Endothelial cell of umbilical vein (primary cell): ENCODE results near the gene DAB2IP.

ENCODE experiments used
- CTCF ChIP-seq, 2 donors: IDR thresholded peaks; 1 replicate in 1 of 2; 2 replicates in 1 of 2; pipeline ENCODE4 v1.5.1; 2011; ENCODE audit warnings: low read length in 2 of 2, mild to moderate bottlenecking in 2 of 2, moderate library complexity in 2 of 2, control low read depth in 1 of 2, inconsistent platforms in 1 of 2, low read depth in 1 of 2; ENCODE audit not compliant: insufficient read depth in 1 of 2; ENCODE audit errors: extremely low read depth in 1 of 2
- EZH2 ChIP-seq: IDR thresholded peaks from 2 replicates; pipeline ENCODE4 v1.6.1; 2012; ENCODE audit warnings: borderline replicate concordance, low read depth, mild to moderate bottlenecking, moderate library complexity, low read length, inconsistent platforms; ENCODE audit not compliant: severe bottlenecking
- FOS ChIP-seq: IDR thresholded peaks from 2 replicates; pipeline ENCODE4 v1.6.1; 2011; ENCODE audit warnings: mild to moderate bottlenecking, low read length, moderate library complexity, borderline replicate concordance; ENCODE audit not compliant: insufficient read depth
- GATA2 ChIP-seq: IDR thresholded peaks from 2 replicates; pipeline ENCODE4 v1.7.0; 2011; ENCODE audit warnings: low read depth, mild to moderate bottlenecking, moderate library complexity, mixed read lengths, low read length; ENCODE audit not compliant: insufficient read length, insufficient read depth
- JUN ChIP-seq: IDR thresholded peaks from 2 replicates; pipeline ENCODE4 v1.6.1; 2011; ENCODE audit warnings: borderline replicate concordance, low read depth; ENCODE audit not compliant: insufficient read length, insufficient read depth
- MAX ChIP-seq: IDR thresholded peaks from 2 replicates; pipeline ENCODE4 v1.6.1; 2011; ENCODE audit not compliant: insufficient read depth, insufficient read length
- MYC ChIP-seq: IDR thresholded peaks from one replicate; pipeline ENCODE4 v1.6.1; 2011; ENCODE audit warnings: mild to moderate bottlenecking, low read depth, low read length
- POLR2A ChIP-seq: IDR thresholded peaks from 2 replicates; pipeline ENCODE4 v1.6.1; 2012; ENCODE audit warnings: low read depth, mild to moderate bottlenecking, control low read depth, low read length
- POLR2AphosphoS5 ChIP-seq: IDR thresholded peaks from 2 replicates; pipeline ENCODE4 v1.6.1; 2012; ENCODE audit warnings: low read depth, mild to moderate bottlenecking, control low read depth, low read length, moderate library complexity; ENCODE audit not compliant: insufficient read depth

- TF ChIP-seq POLR2A (no peak), POLR2AphosphoS5 (no peak), CTCF (IDR thresholded peaks at IDR 0.05; ENCODE audit: extremely low read depth in 1 of 2, insufficient read depth in 1 of 2, low read depth in 1 of 2, low read length in 2 of 2) (no peak), EZH2 (no peak), MYC (no peak), MAX (no peak), FOS (no peak), GATA2 (no peak), JUN (no peak)
Observed at GRCh38 chr9:121776001-121776738, 124.7 kb downstream of the DAB2IP start.
